ENCODE results near the gene NBEAL2. TPM values are rescaled to one million over a fixed set of nuclear protein-coding genes. Genes with fewer than 3 reads are reported as not detected.

The NBEAL2 gene
- total RNA-seq, 1 experiment from 2014 or later = 15.7 TPM

DNA sequence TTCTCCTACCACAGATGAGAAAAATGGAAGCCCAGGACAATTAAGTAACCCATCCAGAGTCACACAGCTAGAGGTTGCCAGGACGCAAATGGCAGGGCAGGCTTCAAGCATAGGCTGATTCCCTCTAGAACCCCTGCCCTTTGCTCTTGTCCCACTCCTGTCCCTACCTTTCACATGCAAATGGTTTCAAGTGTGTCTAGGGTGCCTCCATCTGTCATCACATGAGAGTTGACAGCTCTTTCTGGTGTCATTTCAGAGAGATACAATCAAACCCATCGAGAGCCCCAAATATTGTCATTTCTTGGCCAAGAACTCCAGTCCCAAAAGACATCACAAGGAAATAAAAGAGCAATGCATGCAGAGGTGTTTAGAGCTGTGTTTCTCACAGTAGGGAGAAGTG, 26.7 kb upstream of the NBEAL2 start:
- Histone ChIP-seq H3K9me3 (ENCODE audit: low read depth, low read length, poor library complexity, severe bottlenecking) (no peaks in the 10 kb centered on the region), H3K4me1 (ENCODE audit: insufficient read depth, low read length, poor library complexity, severe bottlenecking) (no peaks in the 10 kb centered on the region), H3K27ac (ENCODE audit: low read depth, low read length, poor library complexity, severe bottlenecking) (no peak overlapping the region), H3K27me3 (replicated peaks; ENCODE audit: insufficient read depth, low read depth, low read length, poor library complexity) (no peaks in the 10 kb centered on the region), H3K4me3 (ENCODE audit: low read depth, low read length, poor library complexity, severe bottlenecking) (no peak overlapping the region), H3K36me3 (ENCODE audit: insufficient read depth, low read length, poor library complexity, severe bottlenecking) (no peaks in the 10 kb centered on the region)
- CTCF ChIA-PET = no interaction called here
- POLR2A ChIA-PET (ENCODE audit: low non-redundant PET) = no interaction called here
- intact Hi-C loops (cut with micrococcal nuclease; ENCODE audit: unreplicated experiment) = no loop called here
- TF ChIP-seq, protein P1, sequence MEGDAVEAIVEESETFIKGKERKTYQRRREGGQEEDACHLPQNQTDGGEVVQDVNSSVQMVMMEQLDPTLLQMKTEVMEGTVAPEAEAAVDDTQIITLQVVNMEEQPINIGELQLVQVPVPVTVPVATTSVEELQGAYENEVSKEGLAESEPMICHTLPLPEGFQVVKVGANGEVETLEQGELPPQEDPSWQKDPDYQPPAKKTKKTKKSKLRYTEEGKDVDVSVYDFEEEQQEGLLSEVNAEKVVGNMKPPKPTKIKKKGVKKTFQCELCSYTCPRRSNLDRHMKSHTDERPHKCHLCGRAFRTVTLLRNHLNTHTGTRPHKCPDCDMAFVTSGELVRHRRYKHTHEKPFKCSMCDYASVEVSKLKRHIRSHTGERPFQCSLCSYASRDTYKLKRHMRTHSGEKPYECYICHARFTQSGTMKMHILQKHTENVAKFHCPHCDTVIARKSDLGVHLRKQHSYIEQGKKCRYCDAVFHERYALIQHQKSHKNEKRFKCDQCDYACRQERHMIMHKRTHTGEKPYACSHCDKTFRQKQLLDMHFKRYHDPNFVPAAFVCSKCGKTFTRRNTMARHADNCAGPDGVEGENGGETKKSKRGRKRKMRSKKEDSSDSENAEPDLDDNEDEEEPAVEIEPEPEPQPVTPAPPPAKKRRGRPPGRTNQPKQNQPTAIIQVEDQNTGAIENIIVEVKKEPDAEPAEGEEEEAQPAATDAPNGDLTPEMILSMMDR (conservative IDR thresholded peaks at IDR 0.05; ENCODE audit: low read depth, low read length) = no peak
- BruUV-seq (replicated peaks) = no TSS peak
- no peak for DNase-seq (ENCODE audit: low spot score)

GRCh38 chr3:46953234-46954010, 26.0 kb upstream of the NBEAL2 start:
- no peak overlapping the region for H3K27ac ChIP-seq (ENCODE audit: low read depth, low read length, poor library complexity, severe bottlenecking)
- H3K4me3 ChIP-seq (ENCODE audit: low read depth, low read length, poor library complexity, severe bottlenecking) = no peak overlapping the region
- H3K36me3 ChIP-seq (ENCODE audit: insufficient read depth, low read length, poor library complexity, severe bottlenecking) = no peaks in the 10 kb centered on the region
- no peaks in the 10 kb centered on the region for H3K4me1 ChIP-seq (ENCODE audit: insufficient read depth, low read length, poor library complexity, severe bottlenecking)
- DNase-seq (ENCODE audit: low spot score) = no peak
- CTCF ChIA-PET = no interaction called here
- no TSS peak for BruUV-seq (replicated peaks)
- no peaks in the 10 kb centered on the region for H3K9me3 ChIP-seq (ENCODE audit: low read depth, low read length, poor library complexity, severe bottlenecking)
- intact Hi-C loops (cut with micrococcal nuclease; ENCODE audit: unreplicated experiment) = no loop called here
- no peaks in the 10 kb centered on the region for H3K27me3 ChIP-seq (replicated peaks; ENCODE audit: insufficient read depth, low read depth, low read length, poor library complexity)
- TF ChIP-seq EZH2 (IDR thresholded peaks at IDR 0.05; ENCODE audit: borderline replicate concordance, low read depth, low read length, poor library complexity, severe bottlenecking) = no peak
- TF ChIP-seq, protein P1 (conservative IDR thresholded peaks at IDR 0.05; ENCODE audit: low read depth, low read length) = no peak
- POLR2A ChIA-PET (ENCODE audit: low non-redundant PET) = no interaction called here

- intact Hi-C loops (cut with micrococcal nuclease; ENCODE audit: unreplicated experiment) = no loop called here
- no peaks in the 10 kb centered on the region for H3K9me3 ChIP-seq (ENCODE audit: low read depth, low read length, poor library complexity, severe bottlenecking)
- no peak overlapping the region for H3K4me3 ChIP-seq (ENCODE audit: low read depth, low read length, poor library complexity, severe bottlenecking)
- TF ChIP-seq, protein P1 (conservative IDR thresholded peaks at IDR 0.05; ENCODE audit: low read depth, low read length) = no peak
- no peak for TF ChIP-seq EZH2 (IDR thresholded peaks at IDR 0.05; ENCODE audit: borderline replicate concordance, low read depth, low read length, poor library complexity, severe bottlenecking)
- no peaks in the 10 kb centered on the region for H3K27me3 ChIP-seq (replicated peaks; ENCODE audit: insufficient read depth, low read depth, low read length, poor library complexity)
- CTCF ChIA-PET = no interaction called here
- H3K36me3 ChIP-seq (ENCODE audit: insufficient read depth, low read length, poor library complexity, severe bottlenecking) = no peaks in the 10 kb centered on the region
- no peak for DNase-seq (ENCODE audit: low spot score)
- no peaks in the 10 kb centered on the region for H3K4me1 ChIP-seq (ENCODE audit: insufficient read depth, low read length, poor library complexity, severe bottlenecking)
- BruUV-seq (replicated peaks) = no TSS peak
- H3K27ac ChIP-seq (ENCODE audit: low read depth, low read length, poor library complexity, severe bottlenecking) = no peak overlapping the region
- POLR2A ChIA-PET (ENCODE audit: low non-redundant PET) = no interaction called here
These were observed 25.3 kb upstream of the NBEAL2 start for GRCh38 chr3:46954178-46954577.

Measured in A673 (cell line).